WI38 (cell line): ENCODE results near the gene CATSPER1.

Experiments used
- H3K4me3 ChIP-seq: 2 replicates; pipeline ENCODE4 v1.5.1; 2011; ENCODE audit warnings: low read depth, mild to moderate bottlenecking, control low read depth, low read length
- CTCF ChIP-seq: IDR thresholded peaks from 2 replicates; pipeline ENCODE4 v1.5.1; 2012; ENCODE audit warnings: low read depth, mild to moderate bottlenecking, control low read depth, low read length

The CATSPER1 gene

GRCh38 chr11:65973439-65974110 lies 52.7 kb downstream of the CATSPER1 start:
- TF ChIP-seq CTCF = no peak
- H3K4me3 ChIP-seq = no peak overlapping the region

- no peak overlapping the region for H3K4me3 ChIP-seq
- no peak for TF ChIP-seq CTCF
These were observed 54.2 kb downstream of the CATSPER1 start for GRCh38 chr11:65972116-65972515.

GRCh38 chr11:65968600-65969482 lies 57.4 kb downstream of the CATSPER1 start:
- TF ChIP-seq CTCF = no peak
- no peak overlapping the region for H3K4me3 ChIP-seq

GRCh38 chr11:65967329-65967934 lies 58.8 kb downstream of the CATSPER1 start:
- H3K4me3 ChIP-seq = no peak overlapping the region
- TF ChIP-seq CTCF = no peak
